Activated B cell treated with CpG ODN at 0.5 μM for 24 hours (primary cell): Measurements from ENCODE around the gene HOOK1. TPM values are rescaled to one million over a fixed set of nuclear protein-coding genes. Genes with fewer than 3 reads are reported as not detected.
"Not testable (repeated sequence)": the region's sequence is repeated elsewhere in the genome, so short reads cannot be mapped to it uniquely, and the experiment has no call there.

Source experiments
- ATAC-seq: fragments of 200-7000 bp; cut with Tn5 transposase; one replicate; pipeline ENCODE4 v1.10.0; 2021; ENCODE audit warnings: low read depth, mild to moderate bottlenecking, moderate library complexity
- CTCF ChIA-PET: fragments of 350-600 bp; sonication (Branson Sonifier 250); formaldehyde crosslinking; loops from one replicate; lab custom pipeline; 2021; ENCODE audit warnings: antibody characterized with exemption; lab: Charles Lee
- POLR2A ChIA-PET: fragments of 350-600 bp; sonication (Branson Sonifier 250); formaldehyde crosslinking; loops from one replicate; lab custom pipeline; 2021; ENCODE audit warnings: antibody characterized with exemption; lab: Charles Lee
- DNase-seq: peaks from one replicate; pipeline ENCODE4 v3.0.0; 2022
- H3K27ac Mint-ChIP-seq: one replicate; pipeline ENCODE4 v1.8.0; 2020; ENCODE audit warnings: mixed read lengths
- H3K27me3 Mint-ChIP-seq: one replicate; pipeline ENCODE4 v1.8.0; 2021; ENCODE audit warnings: mixed read lengths
- H3K36me3 Mint-ChIP-seq: one replicate; pipeline ENCODE4 v1.8.0; 2021; ENCODE audit warnings: low read depth, mixed read lengths
- H3K4me1 Mint-ChIP-seq: one replicate; pipeline ENCODE4 v1.8.0; 2021; ENCODE audit warnings: mixed read lengths
- H3K4me3 Mint-ChIP-seq: one replicate; pipeline ENCODE4 v1.8.0; 2020; ENCODE audit warnings: mild to moderate bottlenecking, mixed read lengths
- H3K9me3 Mint-ChIP-seq: one replicate; pipeline ENCODE4 v1.8.0; 2020; ENCODE audit warnings: mixed read lengths
- intact Hi-C: fragments of 100-400 bp; cut with micrococcal nuclease; formaldehyde crosslinking; loops from one replicate; pipeline ENCODE4 v1.15.1; 2024
- total RNA-seq: library from RNA; stranded (reverse); gene quantifications from 2 replicates; pipeline ENCODE4 v1.2.3, GENCODE V29; 2022
- TF ChIP-seq, protein P1 (sequence below): fragments of 200-600 bp; IDR thresholded peaks from one replicate; pipeline ENCODE4 v1.8.0; 2022; ENCODE audit warnings: antibody characterized with exemption, mild to moderate bottlenecking

The HOOK1 gene
- total RNA-seq, 1 donor from 2014 or later = 11.5 TPM

DNA sequence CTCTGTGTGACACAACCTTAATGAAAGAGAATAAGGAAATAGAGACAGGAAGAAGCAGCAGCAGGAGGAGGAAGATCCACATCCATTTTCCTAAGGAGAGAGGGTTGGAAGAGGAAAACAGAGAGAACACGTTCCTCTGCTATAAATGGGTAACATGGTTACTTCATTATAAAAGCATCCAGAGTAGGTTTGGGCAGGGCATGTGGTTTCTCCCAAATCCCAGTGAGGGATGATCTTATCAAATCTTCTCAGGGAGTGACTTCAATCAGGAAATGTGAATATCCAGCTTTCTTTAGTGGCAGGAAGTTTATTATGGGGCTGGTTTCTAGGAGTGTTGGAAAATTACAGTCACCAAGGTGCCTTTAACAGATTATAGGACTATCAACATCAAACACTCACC is 100.8 kb downstream of the HOOK1 start:
- H3K27ac Mint-ChIP-seq = no peak overlapping the region
- CTCF ChIA-PET = no interaction called here
- H3K36me3 Mint-ChIP-seq = no peaks in the 10 kb centered on the region
- TF ChIP-seq, protein P1, sequence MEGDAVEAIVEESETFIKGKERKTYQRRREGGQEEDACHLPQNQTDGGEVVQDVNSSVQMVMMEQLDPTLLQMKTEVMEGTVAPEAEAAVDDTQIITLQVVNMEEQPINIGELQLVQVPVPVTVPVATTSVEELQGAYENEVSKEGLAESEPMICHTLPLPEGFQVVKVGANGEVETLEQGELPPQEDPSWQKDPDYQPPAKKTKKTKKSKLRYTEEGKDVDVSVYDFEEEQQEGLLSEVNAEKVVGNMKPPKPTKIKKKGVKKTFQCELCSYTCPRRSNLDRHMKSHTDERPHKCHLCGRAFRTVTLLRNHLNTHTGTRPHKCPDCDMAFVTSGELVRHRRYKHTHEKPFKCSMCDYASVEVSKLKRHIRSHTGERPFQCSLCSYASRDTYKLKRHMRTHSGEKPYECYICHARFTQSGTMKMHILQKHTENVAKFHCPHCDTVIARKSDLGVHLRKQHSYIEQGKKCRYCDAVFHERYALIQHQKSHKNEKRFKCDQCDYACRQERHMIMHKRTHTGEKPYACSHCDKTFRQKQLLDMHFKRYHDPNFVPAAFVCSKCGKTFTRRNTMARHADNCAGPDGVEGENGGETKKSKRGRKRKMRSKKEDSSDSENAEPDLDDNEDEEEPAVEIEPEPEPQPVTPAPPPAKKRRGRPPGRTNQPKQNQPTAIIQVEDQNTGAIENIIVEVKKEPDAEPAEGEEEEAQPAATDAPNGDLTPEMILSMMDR = no peak
- DNase-seq (no peak), ATAC-seq (no peak)
- POLR2A ChIA-PET = no interaction called here
- H3K4me3 Mint-ChIP-seq = no peak overlapping the region
- intact Hi-C loops = no loop called here
- H3K4me1 Mint-ChIP-seq = no peaks in the 10 kb centered on the region
- H3K27me3 Mint-ChIP-seq = peaks cover 3% of the 10 kb centered on the region
- H3K9me3 Mint-ChIP-seq = no peaks in the 10 kb centered on the region

- Mint-ChIP-seq H3K36me3 (no peaks in the 10 kb centered on the region), H3K27ac (no peak overlapping the region), H3K27me3 (peaks cover 3% of the 10 kb centered on the region), H3K9me3 (no peaks in the 10 kb centered on the region), H3K4me3 (no peak overlapping the region), H3K4me1 (no peaks in the 10 kb centered on the region)
- TF ChIP-seq, protein P1 = no peak
- intact Hi-C loops = no loop called here
- ATAC-seq = no peak
- CTCF ChIA-PET = no interaction called here
- DNase-seq = no peak
- POLR2A ChIA-PET = no interaction called here
These were observed 102.5 kb downstream of the HOOK1 start for GRCh38 chr1:59917026-59917784.

- no peaks in the 10 kb centered on the region for H3K4me1 Mint-ChIP-seq
- TF ChIP-seq, protein P1 = no peak
- no peak overlapping the region for H3K4me3 Mint-ChIP-seq
- H3K27ac Mint-ChIP-seq = no peak overlapping the region
- H3K9me3 Mint-ChIP-seq = no peaks in the 10 kb centered on the region
- H3K27me3 Mint-ChIP-seq = peaks cover 3% of the 10 kb centered on the region
- ATAC-seq (no peak), DNase-seq (no peak)
- intact Hi-C loops = no loop called here
- H3K36me3 Mint-ChIP-seq = no peaks in the 10 kb centered on the region
- ChIA-PET CTCF (no interaction called here), POLR2A (no interaction called here)
These were observed 103.0 kb downstream of the HOOK1 start for GRCh38 chr1:59917785-59918180.

- Mint-ChIP-seq H3K4me3 (no peak overlapping the region), H3K27ac (no peak overlapping the region), H3K4me1 (no peaks in the 10 kb centered on the region), H3K27me3 (peaks cover 3% of the 10 kb centered on the region), H3K9me3 (peaks cover 7% of the 10 kb centered on the region), H3K36me3 (no peaks in the 10 kb centered on the region)
- intact Hi-C loops = no loop called here
- no peak for DNase-seq
- POLR2A ChIA-PET = no interaction called here
- no peak for ATAC-seq
- CTCF ChIA-PET = interaction anchor here (1.4 kb wide), 1 partner anchor 17 kb away, joined by 3 read pairs; no protein-coding TSS in a partner anchor
- TF ChIP-seq, protein P1 = no peak
These were observed 105.0 kb downstream of the HOOK1 start for GRCh38 chr1:59919746-59920145.

DNA sequence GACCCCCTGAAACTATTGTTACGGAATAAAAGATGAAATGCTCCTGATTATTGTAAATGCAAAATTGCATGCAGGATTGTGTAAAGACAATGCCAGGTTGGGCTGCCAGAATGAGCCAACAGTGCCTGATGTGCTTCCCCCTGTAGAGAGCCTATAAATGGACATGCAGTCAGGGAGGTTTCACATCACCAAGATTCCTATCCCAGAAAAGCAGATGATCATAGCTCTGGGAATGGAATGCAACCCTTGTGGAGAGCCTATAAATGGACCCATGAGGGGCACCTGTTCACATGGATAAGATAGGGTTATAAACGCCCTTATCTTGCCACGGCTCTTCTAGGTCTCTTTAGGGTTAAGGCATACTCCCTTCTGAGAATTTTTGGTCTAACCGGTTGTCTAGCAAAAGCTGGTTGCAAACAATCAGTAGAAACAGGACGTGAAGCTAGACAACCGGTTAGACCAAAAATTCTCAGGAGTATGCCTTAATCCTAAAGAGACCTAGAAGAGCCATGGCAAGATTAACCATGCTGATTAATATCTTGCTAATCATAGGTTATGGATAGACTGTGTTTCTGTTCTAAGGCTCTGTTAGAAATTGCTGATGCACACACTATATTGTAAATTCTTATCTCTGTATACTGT is 106.6 kb downstream of the HOOK1 start:
- ATAC-seq, CTCF ChIA-PET, H3K36me3 Mint-ChIP-seq, H3K27ac Mint-ChIP-seq, DNase-seq, intact Hi-C loops, H3K4me3 Mint-ChIP-seq, H3K27me3 Mint-ChIP-seq, H3K4me1 Mint-ChIP-seq, POLR2A ChIA-PET: not testable (repeated sequence)
- H3K9me3 Mint-ChIP-seq = peaks cover 13% of the 10 kb centered on the region
